Neural cell (in vitro differentiated cells): ENCODE measurements around the gene LYRM2. TPM values are rescaled to one million over a fixed set of nuclear protein-coding genes. Genes with fewer than 3 reads are reported as not detected.

Source experiments
- H2AFZ ChIP-seq: fragments of 200-600, 300-800 bp; sonication (generic), shearing (Covaris generic); 2 replicates; pipeline ENCODE4 v1.6.0; 2014; ENCODE audit warnings: low read depth, mild to moderate bottlenecking, antibody characterized with exemption, low read length, moderate library complexity
- H3F3A ChIP-seq: fragments of 200-600 bp; shearing (Covaris generic); 2 replicates; pipeline ENCODE4 v1.6.1; 2016; ENCODE audit warnings: mild to moderate bottlenecking, moderate library complexity, mixed read lengths, antibody characterized with exemption, low read length; ENCODE audit not compliant: insufficient read depth, poor library complexity, severe bottlenecking
- H3K27ac ChIP-seq: fragments of 200-600, 300-800 bp; sonication (generic), shearing (Covaris generic); 2 replicates; pipeline ENCODE4 v1.5.1; 2014; ENCODE audit warnings: mild to moderate bottlenecking, low read length, moderate library complexity
- H3K27me3 ChIP-seq: fragments of 300-800, 200-600 bp; sonication (generic), shearing (Covaris generic); 2 replicates; pipeline ENCODE4 v1.6.0; 2014; ENCODE audit warnings: mild to moderate bottlenecking, low read depth, low read length, moderate library complexity; ENCODE audit not compliant: insufficient read depth
- H3K36me3 ChIP-seq: fragments of 300-800, 200-600 bp; sonication (generic), shearing (Covaris generic); 2 replicates; pipeline ENCODE4 v1.5.1; 2014; ENCODE audit warnings: mild to moderate bottlenecking, antibody characterized with exemption, low read length, moderate library complexity; ENCODE audit not compliant: insufficient read depth
- H3K4me2 ChIP-seq: fragments of 300-800, 200-600 bp; sonication (generic), shearing (Covaris generic); 2 replicates; pipeline ENCODE4 v1.6.0; 2014; ENCODE audit warnings: mild to moderate bottlenecking, low read length
- H3K4me3 ChIP-seq: fragments of 300-800, 200-600 bp; sonication (generic), shearing (Covaris generic); 2 replicates; pipeline ENCODE4 v1.5.1; 2014; ENCODE audit warnings: mild to moderate bottlenecking, low read length, moderate library complexity
- H3K79me2 ChIP-seq: fragments of 200-600 bp; shearing (Covaris generic); replicated peaks from 2 replicates; pipeline ENCODE4 v1.6.0; 2014; ENCODE audit warnings: mild to moderate bottlenecking, low read length, moderate library complexity; ENCODE audit not compliant: insufficient read depth
- H3K9ac ChIP-seq: fragments of 300-800, 200-600 bp; sonication (generic), shearing (Covaris generic); 2 replicates; pipeline ENCODE4 v1.6.1; 2016; ENCODE audit warnings: mild to moderate bottlenecking, low read length, mixed read lengths
- H3K9me2 ChIP-seq: fragments of 200-600 bp; shearing (Covaris generic); 2 replicates; pipeline ENCODE4 v1.6.1; 2016; ENCODE audit warnings: mild to moderate bottlenecking, low read length, mixed read lengths; ENCODE audit not compliant: insufficient read depth
- H3K9me3 ChIP-seq: fragments of 200-600, 300-800 bp; sonication (generic), shearing (Covaris generic); 2 replicates; pipeline ENCODE4 v1.6.1; 2016; ENCODE audit warnings: mild to moderate bottlenecking, mixed run types, low read length, moderate library complexity, mixed read lengths
- H4K20me1 ChIP-seq: fragments of 200-600 bp; shearing (Covaris generic); 2 replicates; pipeline ENCODE4 v1.6.1; 2016; ENCODE audit warnings: mild to moderate bottlenecking, mixed run types; ENCODE audit not compliant: insufficient read depth
- EP300 ChIP-seq: fragments of 450-650 bp; conservative IDR thresholded peaks from 2 replicates; pipeline ENCODE4 v1.6.1; 2014; ENCODE audit warnings: antibody characterized with exemption, mild to moderate bottlenecking, moderate library complexity; ENCODE audit not compliant: poor library complexity, severe bottlenecking
- EZH2 ChIP-seq: fragments of 200-600, 300-800 bp; shearing (Covaris generic), sonication (generic); IDR thresholded peaks from 2 replicates; pipeline ENCODE4 v1.6.1; 2014; ENCODE audit warnings: antibody characterized with exemption, low read length, borderline replicate concordance, mild to moderate bottlenecking; ENCODE audit not compliant: insufficient read depth, poor library complexity, severe bottlenecking
- MXI1 ChIP-seq: fragments of 450-650 bp; conservative IDR thresholded peaks from 2 replicates; pipeline ENCODE4 v1.6.1; 2014; ENCODE audit warnings: antibody characterized with exemption, mild to moderate bottlenecking; ENCODE audit not compliant: poor library complexity, severe bottlenecking
- POLR2AphosphoS5 ChIP-seq: IDR thresholded peaks from 2 replicates; pipeline ENCODE4 v1.6.1; 2012
- RAD21 ChIP-seq: fragments of 450-650 bp; conservative IDR thresholded peaks from 2 replicates; pipeline ENCODE4 v1.6.1; 2014; ENCODE audit warnings: antibody characterized with exemption, mild to moderate bottlenecking, moderate library complexity
- SMC3 ChIP-seq: fragments of 450-650 bp; conservative IDR thresholded peaks from 2 replicates; pipeline ENCODE4 v1.6.1; 2014; ENCODE audit warnings: antibody characterized with exemption, mild to moderate bottlenecking, moderate library complexity; ENCODE audit not compliant: poor library complexity
- TAF1 ChIP-seq: IDR thresholded peaks from 2 replicates; pipeline ENCODE4 v1.6.1; 2012; ENCODE audit warnings: low read depth
- polyA plus RNA-seq: library from polyadenylated mRNA; depleted of rRNA; stranded (reverse); fragments of >200 nt; gene quantifications from 2 replicates; pipeline ENCODE4 v1.2.3, GENCODE V29; 2014
- TF ChIP-seq, protein P1 (sequence below): fragments of 450-650 bp; IDR thresholded peaks from 2 replicates; pipeline ENCODE4 v1.5.1; 2014; ENCODE audit warnings: antibody characterized with exemption, mild to moderate bottlenecking, moderate library complexity; ENCODE audit not compliant: poor library complexity, severe bottlenecking
- TF ChIP-seq, protein P2 (sequence below): IDR thresholded peaks from 2 replicates; pipeline ENCODE4 v1.6.1; 2012; ENCODE audit warnings: borderline replicate concordance

The LYRM2 gene
- polyA plus RNA-seq, 1 donor from 2014 or later = 25.5 TPM

DNA sequence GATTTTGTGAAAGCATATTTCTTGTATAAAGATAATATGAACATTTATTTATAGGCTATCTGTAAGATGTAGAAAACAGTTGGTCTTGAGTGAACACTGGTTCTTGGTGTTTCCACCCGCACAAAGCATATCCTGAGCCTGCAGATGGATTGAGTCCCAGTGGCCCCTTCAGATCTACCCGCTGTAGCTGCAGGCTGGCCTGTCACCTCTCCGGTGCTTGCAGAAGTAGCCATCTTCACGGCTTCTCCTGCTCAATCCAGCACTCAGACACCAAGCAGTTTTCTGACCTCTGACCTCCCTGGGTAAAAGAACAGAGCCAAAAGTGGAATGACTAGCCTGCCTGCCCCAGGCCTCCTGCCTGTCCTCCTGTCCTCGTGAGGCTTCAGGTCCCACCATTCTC, 22.7 kb downstream of the LYRM2 start:
- Histone ChIP-seq H3F3A (no peaks in the 10 kb centered on the region), H3K27me3 (no peaks in the 10 kb centered on the region), H3K4me2 (no peak overlapping the region), H3K79me2 (no peaks in the 10 kb centered on the region), H3K9ac (no peak overlapping the region), H2AFZ (no peak overlapping the region), H3K9me3 (no peaks in the 10 kb centered on the region), H4K20me1 (no peaks in the 10 kb centered on the region), H3K27ac (no peak overlapping the region), H3K9me2 (no peaks in the 10 kb centered on the region), H3K4me3 (no peak overlapping the region), H3K36me3 (no peaks in the 10 kb centered on the region)
- no peak for TF ChIP-seq TAF1
- no peak for TF ChIP-seq SMC3
- TF ChIP-seq EP300 = no peak
- no peak for TF ChIP-seq EZH2
- TF ChIP-seq, protein P1, sequence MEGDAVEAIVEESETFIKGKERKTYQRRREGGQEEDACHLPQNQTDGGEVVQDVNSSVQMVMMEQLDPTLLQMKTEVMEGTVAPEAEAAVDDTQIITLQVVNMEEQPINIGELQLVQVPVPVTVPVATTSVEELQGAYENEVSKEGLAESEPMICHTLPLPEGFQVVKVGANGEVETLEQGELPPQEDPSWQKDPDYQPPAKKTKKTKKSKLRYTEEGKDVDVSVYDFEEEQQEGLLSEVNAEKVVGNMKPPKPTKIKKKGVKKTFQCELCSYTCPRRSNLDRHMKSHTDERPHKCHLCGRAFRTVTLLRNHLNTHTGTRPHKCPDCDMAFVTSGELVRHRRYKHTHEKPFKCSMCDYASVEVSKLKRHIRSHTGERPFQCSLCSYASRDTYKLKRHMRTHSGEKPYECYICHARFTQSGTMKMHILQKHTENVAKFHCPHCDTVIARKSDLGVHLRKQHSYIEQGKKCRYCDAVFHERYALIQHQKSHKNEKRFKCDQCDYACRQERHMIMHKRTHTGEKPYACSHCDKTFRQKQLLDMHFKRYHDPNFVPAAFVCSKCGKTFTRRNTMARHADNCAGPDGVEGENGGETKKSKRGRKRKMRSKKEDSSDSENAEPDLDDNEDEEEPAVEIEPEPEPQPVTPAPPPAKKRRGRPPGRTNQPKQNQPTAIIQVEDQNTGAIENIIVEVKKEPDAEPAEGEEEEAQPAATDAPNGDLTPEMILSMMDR = no peak
- TF ChIP-seq, protein P2, sequence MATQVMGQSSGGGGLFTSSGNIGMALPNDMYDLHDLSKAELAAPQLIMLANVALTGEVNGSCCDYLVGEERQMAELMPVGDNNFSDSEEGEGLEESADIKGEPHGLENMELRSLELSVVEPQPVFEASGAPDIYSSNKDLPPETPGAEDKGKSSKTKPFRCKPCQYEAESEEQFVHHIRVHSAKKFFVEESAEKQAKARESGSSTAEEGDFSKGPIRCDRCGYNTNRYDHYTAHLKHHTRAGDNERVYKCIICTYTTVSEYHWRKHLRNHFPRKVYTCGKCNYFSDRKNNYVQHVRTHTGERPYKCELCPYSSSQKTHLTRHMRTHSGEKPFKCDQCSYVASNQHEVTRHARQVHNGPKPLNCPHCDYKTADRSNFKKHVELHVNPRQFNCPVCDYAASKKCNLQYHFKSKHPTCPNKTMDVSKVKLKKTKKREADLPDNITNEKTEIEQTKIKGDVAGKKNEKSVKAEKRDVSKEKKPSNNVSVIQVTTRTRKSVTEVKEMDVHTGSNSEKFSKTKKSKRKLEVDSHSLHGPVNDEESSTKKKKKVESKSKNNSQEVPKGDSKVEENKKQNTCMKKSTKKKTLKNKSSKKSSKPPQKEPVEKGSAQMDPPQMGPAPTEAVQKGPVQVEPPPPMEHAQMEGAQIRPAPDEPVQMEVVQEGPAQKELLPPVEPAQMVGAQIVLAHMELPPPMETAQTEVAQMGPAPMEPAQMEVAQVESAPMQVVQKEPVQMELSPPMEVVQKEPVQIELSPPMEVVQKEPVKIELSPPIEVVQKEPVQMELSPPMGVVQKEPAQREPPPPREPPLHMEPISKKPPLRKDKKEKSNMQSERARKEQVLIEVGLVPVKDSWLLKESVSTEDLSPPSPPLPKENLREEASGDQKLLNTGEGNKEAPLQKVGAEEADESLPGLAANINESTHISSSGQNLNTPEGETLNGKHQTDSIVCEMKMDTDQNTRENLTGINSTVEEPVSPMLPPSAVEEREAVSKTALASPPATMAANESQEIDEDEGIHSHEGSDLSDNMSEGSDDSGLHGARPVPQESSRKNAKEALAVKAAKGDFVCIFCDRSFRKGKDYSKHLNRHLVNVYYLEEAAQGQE = no peak
- no peak for TF ChIP-seq RAD21
- no peak for TF ChIP-seq POLR2AphosphoS5
- no peak for TF ChIP-seq MXI1

DNA sequence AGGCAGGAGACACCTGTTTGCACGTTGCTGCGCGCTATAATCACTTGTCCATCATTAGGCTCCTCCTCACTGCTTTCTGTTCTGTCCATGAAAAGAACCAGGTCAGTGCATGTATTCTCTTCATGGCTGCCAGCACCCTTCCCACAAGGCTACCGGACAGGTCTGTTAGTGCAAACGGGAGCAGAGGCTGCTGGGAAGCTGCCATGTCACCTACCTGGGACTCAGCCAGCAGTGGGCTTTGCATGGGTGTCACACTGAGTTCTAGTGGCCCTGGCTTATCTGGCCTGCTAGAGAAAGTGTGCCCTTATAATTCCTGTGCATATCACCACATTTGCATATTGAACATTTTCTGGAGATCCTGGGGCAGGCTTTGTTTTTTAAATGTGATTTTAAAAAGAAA, 24.8 kb downstream of the LYRM2 start:
- no peaks in the 10 kb centered on the region for H3K36me3 ChIP-seq

More for the DNA sequence above, 24.8 kb downstream of the LYRM2 start:
- H2AFZ ChIP-seq = no peak overlapping the region
- H4K20me1 ChIP-seq = no peaks in the 10 kb centered on the region
- no peak for TF ChIP-seq EZH2
- no peak for TF ChIP-seq SMC3
- TF ChIP-seq, protein P2 = no peak
- TF ChIP-seq RAD21 = no peak
- TF ChIP-seq, protein P1 = no peak
- no peak for TF ChIP-seq MXI1
- no peak for TF ChIP-seq EP300
- TF ChIP-seq POLR2AphosphoS5 = no peak
- no peak for TF ChIP-seq TAF1
- no peak overlapping the region for H3K4me2 ChIP-seq
- H3K27me3 ChIP-seq = no peaks in the 10 kb centered on the region
- H3K9me2 ChIP-seq = no peaks in the 10 kb centered on the region
- H3K79me2 ChIP-seq = no peaks in the 10 kb centered on the region
- H3K9me3 ChIP-seq = no peaks in the 10 kb centered on the region
- no peaks in the 10 kb centered on the region for H3F3A ChIP-seq
- no peak overlapping the region for H3K9ac ChIP-seq
- H3K27ac ChIP-seq = no peak overlapping the region
- no peak overlapping the region for H3K4me3 ChIP-seq
